ENCODE results near the gene B4GALT6.

GRCh38 chr18:31643003-31643402 is 41.4 kb downstream of the B4GALT6 start:
- no peak for TF ChIP-seq CTBP1 (IDR thresholded peaks at IDR 0.05; ENCODE audit: borderline replicate concordance)
- no peak for TF ChIP-seq FOXA1 (IDR thresholded peaks at IDR 0.05)
- no peak for TF ChIP-seq TARDBP (IDR thresholded peaks at IDR 0.05)
- TF ChIP-seq FOXK2 (IDR thresholded peaks at IDR 0.05) = no peak
